IPS DF 4.7 (cell line): Measurements from ENCODE around the gene MADD.
"Not testable (repeated sequence)": the region's sequence is repeated elsewhere in the genome, so short reads cannot be mapped to it uniquely, and the experiment has no call there.

Experiments used
- DNase-seq: peaks from one replicate; pipeline ENCODE4 v3.0.0-alpha.2; 2013; ENCODE audit warnings: low spot score; ENCODE audit errors: extremely low read depth

MADD gene

GRCh38 chr11:47274495-47275235 is 4.7 kb downstream of the MADD start:
- no peak for DNase-seq

- DNase-seq = no peak
Measured at GRCh38 chr11:47276923-47277322, 7.0 kb downstream of the MADD start.

DNA sequence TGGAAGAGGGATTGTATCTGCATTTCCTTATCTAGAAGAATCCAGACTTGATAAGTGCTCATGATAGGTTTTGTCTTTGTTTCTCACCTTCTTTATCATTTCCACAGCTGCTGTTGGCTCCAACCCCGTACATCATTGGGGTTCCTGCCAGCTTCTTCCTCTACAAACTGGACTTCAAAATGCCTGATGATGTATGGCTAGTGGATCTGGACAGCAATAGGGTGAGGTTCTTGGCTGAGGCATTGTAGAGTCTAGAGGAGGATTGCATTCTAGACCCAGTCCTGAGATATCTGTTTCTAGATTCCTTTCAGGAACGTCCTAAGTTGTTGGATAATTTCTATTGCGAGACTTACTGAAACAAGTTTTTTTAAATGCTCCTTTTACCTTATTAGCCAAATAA is 8.1 kb downstream of the MADD start:
- DNase-seq = no peak

- no peak for DNase-seq
Measured at GRCh38 chr11:47278769-47279168, 8.8 kb downstream of the MADD start.

DNA sequence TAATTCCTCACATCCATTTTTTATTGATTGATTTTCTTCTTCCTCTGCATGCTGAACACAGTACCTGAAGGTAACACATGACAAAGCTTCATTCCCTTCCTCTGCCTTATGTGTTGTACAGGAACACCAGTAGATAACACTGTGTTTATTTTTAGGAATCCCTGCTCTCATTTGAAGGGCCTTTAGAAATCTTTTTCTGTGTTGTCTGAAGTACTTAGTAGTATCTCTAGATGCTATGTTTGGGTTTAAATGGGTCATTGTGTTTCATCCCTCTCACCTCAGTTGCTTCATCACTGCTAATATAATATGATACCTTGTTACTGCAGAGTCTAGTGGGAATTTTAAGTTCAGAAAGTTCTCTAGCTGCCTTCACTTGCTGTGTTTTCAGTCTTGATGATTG is 10.2 kb downstream of the MADD start:
- DNase-seq = no peak

GRCh38 chr11:47280860-47281259 is 10.9 kb downstream of the MADD start:
- DNase-seq = no peak

DNA sequence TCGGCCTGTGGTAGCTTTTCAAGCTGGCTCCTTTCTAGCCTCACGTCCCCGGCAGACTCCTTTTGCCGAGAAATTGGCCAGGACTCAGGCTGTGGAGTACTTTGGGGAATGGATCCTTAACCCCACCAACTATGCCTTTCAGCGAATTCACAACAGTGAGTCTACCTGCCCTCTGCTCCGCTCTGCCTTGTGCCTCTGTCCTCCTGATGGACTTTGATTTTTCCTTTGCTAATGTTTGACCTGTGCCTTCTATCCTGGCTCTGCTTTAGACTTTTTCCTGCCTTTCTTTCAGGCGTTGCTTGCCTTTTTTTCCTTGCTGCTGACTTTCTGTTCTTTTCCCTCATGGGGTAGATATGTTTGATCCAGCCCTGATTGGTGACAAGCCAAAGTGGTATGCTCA is 12.5 kb downstream of the MADD start:
- DNase-seq = no peak

DNA sequence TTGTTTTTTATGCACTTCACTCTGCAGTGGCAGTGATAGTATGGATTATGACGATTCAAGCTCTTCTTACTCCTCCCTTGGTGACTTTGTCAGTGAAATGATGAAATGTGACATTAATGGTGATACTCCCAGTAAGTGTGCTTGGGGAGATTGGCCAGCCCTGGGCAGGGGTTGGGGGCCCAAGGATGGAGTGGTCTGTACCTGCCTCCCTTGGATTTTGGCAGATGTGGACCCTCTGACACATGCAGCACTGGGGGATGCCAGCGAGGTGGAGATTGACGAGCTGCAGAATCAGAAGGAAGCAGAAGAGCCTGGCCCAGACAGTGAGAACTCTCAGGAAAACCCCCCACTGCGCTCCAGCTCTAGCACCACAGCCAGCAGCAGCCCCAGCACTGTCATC is 14.2 kb downstream of the MADD start:
- DNase-seq = no peak

DNA sequence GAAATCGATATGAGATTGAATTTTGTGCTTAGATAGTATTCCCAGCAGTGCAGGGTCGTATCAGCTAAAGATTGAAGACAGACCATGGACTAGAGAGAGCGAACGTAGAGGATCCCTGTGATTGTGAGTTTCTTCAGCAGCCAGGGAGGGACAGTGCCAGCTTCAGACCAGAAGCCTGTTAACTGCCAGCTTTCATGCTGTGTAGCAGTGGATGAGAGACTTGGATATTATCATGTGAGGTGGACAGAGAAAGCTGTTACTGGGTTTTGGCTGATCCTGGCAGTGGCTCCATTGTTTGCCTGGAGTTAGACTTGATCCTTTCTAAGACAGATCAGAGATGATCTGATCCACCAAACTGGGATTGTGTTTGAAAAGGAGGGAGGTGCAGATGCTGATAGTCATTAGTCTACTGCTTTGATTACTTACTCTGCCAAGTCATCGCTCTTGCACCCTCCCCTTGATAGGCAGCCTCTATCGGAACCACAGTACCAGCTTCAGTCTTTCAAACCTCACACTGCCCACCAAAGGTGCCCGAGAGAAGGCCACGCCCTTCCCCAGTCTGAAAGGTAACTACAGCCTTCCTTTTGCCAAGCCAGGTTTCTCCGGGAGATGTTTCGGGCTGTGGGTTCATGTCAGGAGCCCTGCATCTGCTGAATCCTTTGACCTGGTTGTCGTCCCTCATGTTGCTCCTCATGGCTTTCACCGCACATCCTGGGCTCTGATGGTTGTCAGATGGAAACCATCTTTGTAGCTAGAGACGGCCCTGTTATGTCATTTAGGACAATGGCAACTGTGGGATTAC is 16.2 kb downstream of the MADD start:
- no peak for DNase-seq

GRCh38 chr11:47288066-47288465 is 18.1 kb downstream of the MADD start:
- no peak for DNase-seq

GRCh38 chr11:47289856-47290255 is 19.9 kb downstream of the MADD start:
- no peak for DNase-seq

- DNase-seq = no peak
Measured at GRCh38 chr11:47295385-47295784, 25.5 kb downstream of the MADD start.

GRCh38 chr11:47296045-47296444 is 26.1 kb downstream of the MADD start:
- no peak for DNase-seq

DNA sequence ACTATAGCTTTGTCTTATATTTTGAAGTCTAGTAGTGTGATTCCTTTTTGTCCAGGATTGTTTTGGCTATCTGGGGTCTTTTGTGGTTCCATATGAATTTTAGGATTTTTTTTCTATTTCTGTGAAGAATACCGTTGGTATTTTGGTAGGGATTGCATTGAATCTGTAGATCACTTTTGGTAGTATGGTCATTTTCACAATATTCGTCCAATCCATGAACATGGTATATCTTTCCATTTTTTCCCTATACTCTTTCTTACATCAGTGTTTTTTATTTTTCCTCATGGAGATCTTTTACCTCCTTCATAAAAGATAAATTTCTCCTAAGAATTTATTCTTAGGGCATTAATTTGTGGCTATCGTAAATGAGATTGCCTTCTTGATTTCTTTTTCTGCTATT is 29.1 kb downstream of the MADD start:
- no peak for DNase-seq

DNA sequence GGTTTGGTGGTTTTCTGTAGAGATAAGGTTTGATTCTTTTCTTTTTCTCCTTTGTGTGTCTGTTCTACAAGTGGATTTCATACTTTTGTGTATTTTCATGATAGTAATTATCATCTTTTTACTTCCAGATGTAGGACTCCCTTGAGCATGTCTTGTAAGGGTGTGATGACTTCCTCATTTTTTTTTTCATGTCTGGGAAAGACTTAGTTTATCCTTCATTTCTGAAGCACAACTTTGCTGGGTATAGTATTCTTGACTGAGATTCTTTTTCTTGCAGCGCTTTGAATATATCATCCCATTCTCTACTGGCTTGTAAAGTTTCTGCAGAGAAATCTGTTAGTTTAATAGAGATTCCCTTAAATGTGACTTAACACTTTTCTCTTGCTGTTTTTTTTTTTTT is 32.9 kb downstream of the MADD start:
- no peak for DNase-seq

- DNase-seq = no peak
Measured at GRCh38 chr11:47305734-47306483, 36.0 kb downstream of the MADD start.

DNA sequence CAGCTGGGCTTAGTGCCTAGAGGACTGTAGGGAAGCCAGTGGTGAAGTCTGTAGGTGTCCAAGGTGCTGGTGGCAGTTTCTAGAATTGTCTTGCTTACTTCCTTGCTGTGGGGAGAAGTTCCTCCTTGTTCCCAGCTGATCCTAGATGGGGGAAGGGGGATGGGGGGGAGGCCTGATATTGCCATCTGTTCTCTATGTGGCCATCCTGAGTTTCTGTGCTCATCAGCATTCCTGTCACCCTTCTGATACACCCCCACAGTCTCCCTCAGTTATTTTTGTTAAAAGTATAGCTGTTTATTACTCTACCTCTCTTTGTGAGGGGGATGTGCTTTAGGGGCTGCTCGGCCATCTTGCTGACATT is 36.5 kb downstream of the MADD start:
- no peak for DNase-seq

GRCh38 chr11:47308050-47308823 is 38.3 kb downstream of the MADD start:
- no peak for DNase-seq

DNA sequence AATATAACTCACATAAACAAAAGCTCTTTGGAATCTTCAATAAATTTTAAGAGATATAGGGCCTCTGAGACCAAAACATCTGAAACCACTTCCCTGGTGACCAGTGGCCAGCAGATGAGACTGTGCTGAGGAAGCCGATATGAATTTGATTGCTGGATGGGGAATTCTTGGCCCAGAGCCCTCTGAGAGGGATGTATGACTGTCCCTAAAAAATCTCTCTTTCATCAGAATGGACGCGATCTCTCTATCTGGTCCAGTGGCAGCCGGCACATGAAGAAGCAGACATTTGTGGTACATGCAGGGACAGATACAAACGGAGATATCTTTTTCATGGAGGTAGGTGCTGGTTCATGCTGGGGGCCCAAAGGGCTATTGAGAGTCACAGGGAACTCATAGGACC is 45.1 kb downstream of the MADD start:
- DNase-seq = no peak

GRCh38 chr11:47316501-47316900 is 46.6 kb downstream of the MADD start:
- DNase-seq = not testable (repeated sequence)

- DNase-seq = no peak
Measured at GRCh38 chr11:47317064-47317828, 47.3 kb downstream of the MADD start.
